Ishikawa (cell line): ENCODE results near the gene FAM13B.

ENCODE experiments used
- CREB1 ChIP-seq: IDR thresholded peaks from 2 replicates; pipeline ENCODE4 v1.6.1; 2012; ENCODE audit warnings: low read depth
- TF ChIP-seq, protein P1 (sequence below): IDR thresholded peaks from 2 replicates; pipeline ENCODE4 v1.6.1; 2012

DNA sequence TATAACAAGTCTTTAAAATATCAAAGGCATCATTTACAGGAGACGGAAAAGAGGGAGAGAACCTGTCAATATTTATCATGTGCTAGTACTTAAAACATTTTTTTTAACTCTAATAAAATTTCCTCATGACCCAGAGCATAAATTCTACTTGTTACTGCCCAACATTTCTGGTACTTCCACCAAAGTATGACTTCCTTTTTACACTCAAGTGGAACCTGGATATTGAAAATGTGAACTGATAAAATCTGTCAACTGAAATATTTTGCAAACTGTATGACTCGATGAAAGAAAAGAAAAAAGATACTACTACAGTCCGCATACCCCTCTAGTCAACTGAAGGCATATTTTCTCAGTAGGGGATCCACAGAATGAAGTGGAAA, 37.1 kb downstream of the FAM13B start:
- no peak for TF ChIP-seq CREB1
- TF ChIP-seq, protein P1, sequence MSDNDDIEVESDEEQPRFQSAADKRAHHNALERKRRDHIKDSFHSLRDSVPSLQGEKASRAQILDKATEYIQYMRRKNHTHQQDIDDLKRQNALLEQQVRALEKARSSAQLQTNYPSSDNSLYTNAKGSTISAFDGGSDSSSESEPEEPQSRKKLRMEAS = no peak
